Measurements from ENCODE around the gene TBC1D2.
"Not testable (repeated sequence)": the region's sequence is repeated elsewhere in the genome, so short reads cannot be mapped to it uniquely, and the experiment has no call there.

The TBC1D2 gene

DNA sequence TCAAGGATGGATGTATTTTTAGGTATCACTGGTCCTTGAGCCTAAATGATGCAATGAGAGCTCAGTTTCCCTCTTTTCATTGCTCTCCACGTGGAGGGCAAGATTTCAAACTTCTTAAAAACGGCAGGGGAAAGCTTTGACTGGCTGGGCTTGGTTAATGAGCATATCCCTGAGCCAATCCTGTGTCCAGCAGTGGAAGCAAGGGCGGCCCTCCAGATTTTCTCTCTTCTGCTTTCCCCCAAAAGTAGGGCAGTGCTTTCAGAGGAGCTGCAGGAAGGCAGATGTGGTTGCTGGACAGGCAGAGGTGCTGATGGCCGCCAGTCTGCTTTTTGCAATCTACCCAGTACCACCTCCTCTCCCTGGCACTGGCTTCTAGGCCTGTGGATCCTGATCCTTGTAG lies 30.0 kb upstream of the TBC1D2 start:
- DNase-seq (ENCODE audit: insufficient read length, low spot score) (no peak), FAIRE-seq (no peak)
- no peak for TF ChIP-seq POLR2A (IDR thresholded peaks at IDR 0.05; ENCODE audit: low read depth, low read length)

DNA sequence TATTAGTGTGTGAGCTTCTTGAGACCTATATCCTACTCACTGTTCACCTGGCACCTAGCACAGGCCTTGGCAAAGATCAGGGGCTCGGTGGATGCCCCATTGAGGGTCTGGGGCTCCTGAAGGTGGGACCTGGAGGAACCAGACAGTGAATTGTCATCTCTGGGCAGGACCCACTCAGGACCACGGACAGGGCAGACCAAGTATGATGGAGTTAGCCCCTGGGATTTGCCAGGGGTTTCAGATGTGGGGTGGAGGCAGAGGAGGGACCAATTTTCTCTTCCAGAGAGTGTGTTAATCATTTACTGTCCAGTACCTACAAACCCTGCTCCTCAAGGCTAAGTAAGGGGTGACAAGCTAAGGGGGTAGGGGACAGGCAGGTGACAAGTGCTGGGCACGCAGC lies 29.3 kb upstream of the TBC1D2 start:
- DNase-seq (ENCODE audit: insufficient read length, low spot score) (no peak), FAIRE-seq (no peak)
- no peak for TF ChIP-seq POLR2A (IDR thresholded peaks at IDR 0.05; ENCODE audit: low read depth, low read length)

GRCh38 chr9:98283143-98283542 lies 27.7 kb upstream of the TBC1D2 start:
- not testable (repeated sequence) for DNase-seq (ENCODE audit: insufficient read length, low spot score); FAIRE-seq

DNA sequence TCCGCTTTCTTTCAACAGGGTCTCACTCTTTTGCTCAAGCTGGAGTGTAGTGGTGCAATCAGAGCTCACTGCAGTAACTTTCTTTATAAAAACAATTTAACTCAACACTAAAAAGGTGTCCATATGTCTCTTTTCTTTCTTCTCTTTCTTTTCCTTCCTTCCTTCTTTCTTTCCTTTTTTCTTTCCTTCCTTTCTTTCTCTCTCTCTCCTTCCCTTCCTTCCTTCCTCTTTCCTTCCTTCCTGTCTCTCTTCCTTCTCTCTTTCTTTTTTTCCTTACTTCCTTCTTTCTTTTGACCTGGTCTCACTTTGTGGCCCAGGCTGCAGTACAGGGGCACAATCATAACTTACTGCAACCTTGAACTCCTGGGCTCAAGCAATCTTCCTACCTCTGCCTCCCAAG lies 25.8 kb upstream of the TBC1D2 start:
- DNase-seq (ENCODE audit: insufficient read length, low spot score) = no peak
- TF ChIP-seq POLR2A (IDR thresholded peaks at IDR 0.05; ENCODE audit: low read depth, low read length) = no peak
- no peak for FAIRE-seq

GRCh38 chr9:98280574-98280973 lies 25.1 kb upstream of the TBC1D2 start:
- TF ChIP-seq POLR2A (IDR thresholded peaks at IDR 0.05; ENCODE audit: low read depth, low read length) = no peak
- DNase-seq (ENCODE audit: insufficient read length, low spot score) (no peak), FAIRE-seq (no peak)

GRCh38 chr9:98280162-98280561 lies 24.7 kb upstream of the TBC1D2 start:
- FAIRE-seq = no peak
- TF ChIP-seq POLR2A (IDR thresholded peaks at IDR 0.05; ENCODE audit: low read depth, low read length) = no peak
- DNase-seq (ENCODE audit: insufficient read length, low spot score) = no peak

GRCh38 chr9:98276907-98277469 lies 21.5 kb upstream of the TBC1D2 start:
- DNase-seq (ENCODE audit: insufficient read length, low spot score) (no peak), FAIRE-seq (no peak)
- no peak for TF ChIP-seq POLR2A (IDR thresholded peaks at IDR 0.05; ENCODE audit: low read depth, low read length)

- no peak for TF ChIP-seq POLR2A (IDR thresholded peaks at IDR 0.05; ENCODE audit: low read depth, low read length)
- DNase-seq (ENCODE audit: insufficient read length, low spot score) (no peak), FAIRE-seq (no peak)
Observed at GRCh38 chr9:98275159-98275558, 19.7 kb upstream of the TBC1D2 start.

DNA sequence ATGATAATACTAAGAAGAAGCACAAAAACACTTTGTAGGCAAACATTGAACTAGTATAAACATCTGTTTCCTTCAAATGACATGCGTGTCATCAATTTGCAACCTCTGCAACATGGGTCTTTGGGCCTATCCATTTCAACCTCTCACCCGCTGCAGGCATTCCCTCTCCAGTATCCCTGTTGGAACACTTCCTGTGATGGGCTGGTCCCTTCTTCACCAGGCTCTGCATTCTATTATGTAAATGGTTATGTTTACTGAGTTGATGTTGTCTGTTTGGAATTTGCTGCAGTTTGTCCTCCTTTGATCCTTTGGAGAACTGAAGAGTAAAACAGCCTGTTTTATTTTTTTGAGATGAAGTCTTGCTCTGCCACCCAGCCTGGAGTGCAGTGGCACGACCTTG lies 16.6 kb upstream of the TBC1D2 start:
- TF ChIP-seq POLR2A (IDR thresholded peaks at IDR 0.05; ENCODE audit: low read depth, low read length) = no peak
- FAIRE-seq (no peak), DNase-seq (ENCODE audit: insufficient read length, low spot score) (no peak)

DNA sequence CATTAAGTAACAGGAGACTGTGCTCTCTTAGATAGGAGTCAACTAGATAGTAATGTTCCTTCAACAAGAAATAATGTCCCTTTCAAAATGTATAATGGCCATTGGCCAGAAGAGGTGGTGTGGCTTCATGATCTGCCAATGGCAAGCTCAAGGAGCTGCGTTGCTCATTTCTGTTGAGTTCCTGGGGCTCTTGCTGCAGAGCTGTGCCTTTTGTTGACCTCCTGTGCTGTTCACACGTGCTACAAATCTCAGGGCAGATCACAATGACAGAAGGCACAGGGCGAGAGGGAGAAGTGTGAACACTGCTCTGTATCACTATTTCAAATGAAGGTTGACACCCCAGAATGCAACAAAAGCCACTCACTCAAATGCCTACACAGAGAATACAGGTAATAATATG lies 16.0 kb upstream of the TBC1D2 start:
- TF ChIP-seq POLR2A (IDR thresholded peaks at IDR 0.05; ENCODE audit: low read depth, low read length) = no peak
- FAIRE-seq (no peak), DNase-seq (ENCODE audit: insufficient read length, low spot score) (no peak)

DNA sequence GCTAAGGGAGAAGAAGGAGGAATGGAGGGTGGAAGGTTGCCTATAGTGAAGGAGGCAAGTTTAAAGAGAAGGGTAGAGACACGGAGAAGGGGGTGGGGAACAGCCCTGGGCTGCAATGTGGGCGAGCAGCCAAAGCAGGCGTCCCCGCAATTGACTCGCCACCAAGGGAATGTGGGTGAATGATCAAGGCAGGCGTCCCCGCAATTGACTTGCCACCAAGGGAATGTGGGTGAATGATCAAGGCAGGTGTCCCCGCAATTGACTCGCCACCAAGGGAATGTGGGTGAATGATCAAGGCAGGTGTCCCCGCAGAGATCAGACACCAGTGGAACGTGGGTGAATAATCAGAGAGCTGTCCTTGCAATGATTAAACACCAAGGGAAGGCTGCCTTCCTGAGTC lies 14.8 kb upstream of the TBC1D2 start:
- not testable (repeated sequence) for DNase-seq (ENCODE audit: insufficient read length, low spot score); FAIRE-seq

DNA sequence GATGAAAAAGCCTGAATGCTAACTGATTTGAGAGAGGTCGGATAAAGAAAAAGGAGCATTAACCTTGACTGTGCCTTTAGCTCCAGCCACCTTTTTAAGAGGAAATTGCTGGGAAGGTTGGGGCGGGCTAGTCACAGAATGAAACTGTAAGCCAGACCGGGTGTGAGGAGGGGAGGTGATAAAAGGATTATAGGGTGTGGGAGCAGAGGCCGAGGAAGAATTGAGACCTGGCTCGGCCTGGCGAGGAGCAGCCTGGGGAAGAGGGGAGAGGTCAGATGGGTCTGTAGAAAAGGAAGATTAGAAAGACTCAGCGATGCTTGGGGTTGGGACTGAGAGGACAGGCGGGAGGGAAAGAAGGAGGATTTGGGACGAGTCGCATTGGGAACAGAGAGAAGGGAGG lies 14.2 kb upstream of the TBC1D2 start:
- not testable (repeated sequence) for FAIRE-seq; DNase-seq (ENCODE audit: insufficient read length, low spot score)

DNA sequence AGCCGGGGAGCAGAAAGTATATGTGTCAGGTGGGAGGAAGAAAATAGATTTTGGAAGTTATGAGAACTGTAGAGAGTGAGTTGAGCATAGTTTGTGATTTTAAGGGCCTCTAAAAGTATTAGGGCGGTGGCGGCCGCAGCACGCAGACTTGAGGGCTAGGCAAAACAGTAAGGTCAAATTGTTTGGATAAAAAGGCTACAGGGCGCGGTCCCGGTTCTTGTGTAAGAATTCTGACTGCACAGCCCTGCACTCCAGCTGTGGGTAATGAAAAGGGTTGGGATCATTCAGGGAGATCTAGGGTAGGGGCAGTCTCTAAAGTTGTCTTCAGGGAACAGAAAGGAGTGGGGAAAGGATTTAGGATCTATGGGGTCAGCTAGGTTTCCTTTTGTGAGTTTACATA lies 12.1 kb upstream of the TBC1D2 start:
- not testable (repeated sequence) for FAIRE-seq

GRCh38 chr9:98264516-98264915 lies 9.1 kb upstream of the TBC1D2 start:
- no peak for TF ChIP-seq POLR2A (IDR thresholded peaks at IDR 0.05; ENCODE audit: low read depth, low read length)
- DNase-seq (ENCODE audit: insufficient read length, low spot score) (no peak), FAIRE-seq (no peak)

More for the DNA sequence above, 12.1 kb upstream of the TBC1D2 start:
- DNase-seq (ENCODE audit: insufficient read length, low spot score) = not testable (repeated sequence)

DNA sequence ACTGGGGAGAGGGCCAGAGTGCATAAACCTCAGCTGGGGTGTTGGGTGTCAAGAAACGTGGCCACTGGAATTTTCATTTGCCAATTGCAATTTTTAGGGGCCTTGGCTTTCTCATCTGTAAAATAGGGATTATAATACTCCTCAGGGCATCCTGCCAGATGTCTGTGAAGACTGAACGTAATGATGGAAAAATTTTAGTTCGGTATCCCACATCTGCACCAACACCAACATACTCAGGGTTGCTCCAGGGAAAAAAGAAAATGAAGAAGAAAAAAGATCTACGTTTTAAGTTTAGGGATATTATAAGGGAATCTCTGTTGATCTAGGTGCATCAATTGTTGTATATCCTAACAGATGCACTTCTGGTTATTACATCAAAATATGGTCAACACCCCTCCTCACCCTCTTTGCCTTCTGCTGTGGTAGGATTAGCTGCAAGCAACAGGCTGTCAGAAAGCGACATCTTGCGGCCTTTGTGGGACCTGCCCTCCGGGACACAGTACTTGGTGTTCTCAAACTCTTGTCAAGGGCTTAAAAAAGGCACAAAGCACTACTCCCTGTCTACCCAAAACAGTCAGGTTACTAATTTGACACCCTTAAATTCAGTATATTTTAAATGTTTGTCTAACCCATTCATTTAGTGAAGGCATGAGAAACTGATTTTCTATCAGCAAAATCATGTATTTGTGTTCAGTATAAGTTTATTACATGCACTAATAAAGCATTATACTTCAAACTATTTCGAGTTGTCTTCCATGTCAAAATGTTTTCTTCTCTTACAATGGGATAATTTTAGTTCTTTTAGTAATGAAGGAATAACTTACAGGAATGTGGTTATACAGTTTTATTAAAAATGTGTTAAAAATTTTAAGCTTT lies 8.3 kb upstream of the TBC1D2 start:
- DNase-seq (ENCODE audit: insufficient read length, low spot score) = peak; percentile 72

More for the DNA sequence above, 8.3 kb upstream of the TBC1D2 start:
- FAIRE-seq = peak; percentile 99
- no peak for TF ChIP-seq POLR2A (IDR thresholded peaks at IDR 0.05; ENCODE audit: low read depth, low read length)
